ENCODE results near the gene CD40. TPM values are rescaled to one million over a fixed set of nuclear protein-coding genes. Genes with fewer than 3 reads are reported as not detected.

CD40 gene
- total RNA-seq, 6 donors from 2014 or later, result 15.7 to 32.5 (median 25.8) TPM

DNA sequence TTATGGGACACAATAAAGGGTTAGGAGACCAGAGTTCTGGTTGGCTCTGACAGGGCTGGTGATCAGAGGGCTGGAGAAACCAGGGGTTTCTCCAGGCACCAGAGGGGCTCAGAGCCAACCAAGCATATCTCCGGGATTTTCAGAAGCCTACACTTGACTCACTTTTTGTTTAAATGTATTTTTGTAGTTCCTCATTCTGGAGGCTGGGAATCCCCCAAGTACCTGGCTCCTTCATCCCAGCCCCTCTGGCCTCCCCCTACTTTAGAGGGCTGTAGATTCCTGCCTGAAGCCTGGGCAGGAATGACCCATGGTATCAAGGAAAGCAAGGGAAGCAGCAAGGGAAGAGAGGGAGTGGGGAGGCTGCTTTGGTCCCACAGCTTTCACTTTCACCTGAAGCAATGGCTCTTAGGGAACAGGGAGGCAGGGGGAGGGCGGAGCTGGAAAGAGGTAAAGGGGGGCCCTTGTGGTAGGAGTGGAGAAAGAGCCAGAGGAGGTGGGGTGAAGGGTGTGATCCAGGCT lies 973 bp downstream of the CD40 start:
- Histone ChIP-seq H3K27me3 (no peaks in the 10 kb centered on the region), H3K4me3 (peak overlapping the region in 3 of 4 donors; percentile 62 to 70 (median 69)), H3K27ac (peak overlapping the region; percentile 87 to 92 (median 89)), H3K9me3 (no peaks in the 10 kb centered on the region), H3K36me3 (peaks cover 0 to 24% (median 17%) of the 10 kb centered on the region in 4 donors), H3K4me1 (peaks cover 31 to 44% (median 38%) of the 10 kb centered on the region in 4 donors)
- TF ChIP-seq, protein P1, sequence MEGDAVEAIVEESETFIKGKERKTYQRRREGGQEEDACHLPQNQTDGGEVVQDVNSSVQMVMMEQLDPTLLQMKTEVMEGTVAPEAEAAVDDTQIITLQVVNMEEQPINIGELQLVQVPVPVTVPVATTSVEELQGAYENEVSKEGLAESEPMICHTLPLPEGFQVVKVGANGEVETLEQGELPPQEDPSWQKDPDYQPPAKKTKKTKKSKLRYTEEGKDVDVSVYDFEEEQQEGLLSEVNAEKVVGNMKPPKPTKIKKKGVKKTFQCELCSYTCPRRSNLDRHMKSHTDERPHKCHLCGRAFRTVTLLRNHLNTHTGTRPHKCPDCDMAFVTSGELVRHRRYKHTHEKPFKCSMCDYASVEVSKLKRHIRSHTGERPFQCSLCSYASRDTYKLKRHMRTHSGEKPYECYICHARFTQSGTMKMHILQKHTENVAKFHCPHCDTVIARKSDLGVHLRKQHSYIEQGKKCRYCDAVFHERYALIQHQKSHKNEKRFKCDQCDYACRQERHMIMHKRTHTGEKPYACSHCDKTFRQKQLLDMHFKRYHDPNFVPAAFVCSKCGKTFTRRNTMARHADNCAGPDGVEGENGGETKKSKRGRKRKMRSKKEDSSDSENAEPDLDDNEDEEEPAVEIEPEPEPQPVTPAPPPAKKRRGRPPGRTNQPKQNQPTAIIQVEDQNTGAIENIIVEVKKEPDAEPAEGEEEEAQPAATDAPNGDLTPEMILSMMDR (IDR thresholded peaks at IDR 0.05), result no peak
- TF ChIP-seq POLR2AphosphoS5 (IDR thresholded peaks at IDR 0.05), result no peak
- TF ChIP-seq POLR2A (IDR thresholded peaks at IDR 0.05), result no peak
- TF ChIP-seq EP300 (IDR thresholded peaks at IDR 0.05), result no peak
- DNase-seq (peak in 1 of 2 donors; percentile 32), ATAC-seq (ENCODE audit: low FRiP score in 2 of 2) (peak in 1 of 2 donors; percentile 3)
- 29 to 36% methylated on average over 2 of the region's 2 CpGs for WGBS, 2 donors

DNA sequence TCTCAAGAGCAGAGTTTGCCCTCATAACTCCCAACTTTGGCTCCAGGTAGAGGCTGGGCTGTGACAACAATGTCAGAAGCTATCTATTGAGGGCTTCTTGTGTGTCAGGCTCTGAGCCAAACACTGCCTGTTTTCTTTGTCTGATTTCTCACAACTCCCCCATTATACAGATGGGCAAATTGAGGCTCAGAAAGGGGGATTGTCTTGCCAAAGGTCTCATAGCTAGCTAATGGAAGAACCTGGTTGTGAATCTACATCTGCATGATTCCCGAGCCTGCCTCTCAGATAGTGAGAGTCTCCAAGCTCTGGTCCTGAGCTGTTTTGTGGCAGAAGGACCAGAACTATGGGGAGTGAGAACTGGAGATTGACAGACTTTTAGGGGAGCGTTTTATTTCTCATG lies 1.4 kb downstream of the CD40 start:
- Histone ChIP-seq H3K4me1 (peaks cover 31 to 44% (median 38%) of the 10 kb centered on the region in 4 donors), H3K4me3 (peak overlapping the region in 1 of 4 donors; percentile 70), H3K36me3 (peaks cover 0 to 28% (median 19%) of the 10 kb centered on the region in 4 donors), H3K27me3 (no peaks in the 10 kb centered on the region), H3K9me3 (no peaks in the 10 kb centered on the region), H3K27ac (peak overlapping the region; percentile 87 to 92 (median 89))
- 88 to 89% methylated on average over 2 of the region's 2 CpGs for WGBS, 2 donors
- ATAC-seq (ENCODE audit: low FRiP score in 2 of 2) (no peak), DNase-seq (no peak)
- TF ChIP-seq POLR2A (IDR thresholded peaks at IDR 0.05), result no peak
- TF ChIP-seq, protein P1 (IDR thresholded peaks at IDR 0.05), result no peak
- TF ChIP-seq EP300 (IDR thresholded peaks at IDR 0.05), result no peak
- no peak for TF ChIP-seq POLR2AphosphoS5 (IDR thresholded peaks at IDR 0.05)

DNA sequence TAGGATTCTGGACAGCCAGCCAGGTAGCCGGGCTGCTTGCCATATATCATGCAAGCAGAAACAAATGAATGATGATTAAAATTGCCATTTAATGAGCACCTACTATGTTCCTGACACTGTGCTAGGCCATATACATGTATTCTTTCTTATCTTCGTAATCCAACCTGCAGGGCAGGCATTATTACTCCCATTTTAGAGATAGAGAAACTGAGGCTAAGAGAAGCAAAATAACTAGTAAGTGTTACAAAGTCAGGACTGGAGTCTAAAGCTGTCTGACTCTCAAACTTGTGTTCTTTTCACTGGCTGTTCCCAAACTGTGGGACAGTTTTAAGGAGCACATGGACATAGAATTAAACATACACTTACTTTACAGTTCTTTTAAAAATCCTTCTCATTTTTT lies 2.0 kb downstream of the CD40 start:
- Histone ChIP-seq H3K4me3 (no peak overlapping the region), H3K4me1 (peaks cover 31 to 44% (median 38%) of the 10 kb centered on the region in 4 donors)
- WGBS, 2 donors, result 94 to 100% methylated on average over 2 of the region's 2 CpGs

DNA sequence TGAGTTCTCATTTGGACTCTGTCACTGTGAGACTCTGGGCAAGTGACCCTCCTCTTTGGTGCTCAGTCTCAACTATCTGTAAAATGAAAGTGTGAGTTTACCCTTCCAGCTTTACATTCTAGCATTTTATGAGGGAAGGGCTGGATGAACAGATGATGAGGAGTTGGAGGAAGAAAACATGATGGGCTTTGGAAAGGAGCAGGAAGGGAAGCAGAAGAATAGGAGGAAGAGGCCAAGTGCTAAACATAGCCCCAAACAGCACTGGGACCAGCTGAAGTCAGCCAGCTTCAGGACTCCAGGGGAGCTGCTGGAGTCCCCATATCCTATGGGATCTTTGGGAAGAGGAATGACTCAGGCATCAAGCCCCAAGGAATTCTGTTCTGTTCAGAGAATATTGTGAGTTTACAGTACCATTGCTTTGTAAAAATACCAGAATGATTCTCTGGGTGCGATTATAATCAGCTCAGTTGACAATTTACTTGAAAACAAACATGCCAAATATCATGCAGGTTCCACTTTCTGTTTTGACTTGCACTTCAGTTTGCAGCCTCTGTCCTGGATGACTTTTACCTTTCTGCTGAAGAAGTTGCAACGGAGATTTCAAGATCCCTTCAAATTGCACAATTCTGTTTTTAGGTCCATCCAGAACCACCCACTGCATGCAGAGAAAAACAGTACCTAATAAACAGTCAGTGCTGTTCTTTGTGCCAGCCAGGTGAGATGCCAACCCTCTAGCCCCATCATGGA lies 3.2 kb downstream of the CD40 start:
- H3K27ac ChIP-seq, result peak overlapping the region in 3 of 4 donors; percentile 1 to 50 (median 49)

More for the DNA sequence above, 2.0 kb downstream of the CD40 start:
- DNase-seq (no peak), ATAC-seq (ENCODE audit: low FRiP score in 2 of 2) (no peak)
- no peaks in the 10 kb centered on the region for H3K27me3 ChIP-seq
- peaks cover 0 to 32% (median 19%) of the 10 kb centered on the region in 4 donors for H3K36me3 ChIP-seq
- H3K9me3 ChIP-seq, result no peaks in the 10 kb centered on the region
- TF ChIP-seq, protein P1 (IDR thresholded peaks at IDR 0.05), result no peak
- no peak for TF ChIP-seq EP300 (IDR thresholded peaks at IDR 0.05)
- TF ChIP-seq POLR2AphosphoS5 (IDR thresholded peaks at IDR 0.05), result no peak
- TF ChIP-seq POLR2A (IDR thresholded peaks at IDR 0.05), result no peak
- H3K27ac ChIP-seq, result peak overlapping the region in 2 of 4 donors; percentile 50 to 92

More for the DNA sequence above, 3.2 kb downstream of the CD40 start:
- H3K9me3 ChIP-seq, result no peaks in the 10 kb centered on the region
- peaks cover 31 to 44% (median 38%) of the 10 kb centered on the region in 4 donors for H3K4me1 ChIP-seq
- TF ChIP-seq, protein P1 (IDR thresholded peaks at IDR 0.05), result no peak
- TF ChIP-seq POLR2A (IDR thresholded peaks at IDR 0.05), result no peak
- TF ChIP-seq POLR2AphosphoS5 (IDR thresholded peaks at IDR 0.05), result no peak
- TF ChIP-seq EP300 (IDR thresholded peaks at IDR 0.05), result no peak
- no peak for DNase-seq
- 31 to 48% methylated on average over 2 of the region's 2 CpGs for WGBS, 2 donors
- H3K27me3 ChIP-seq, result no peaks in the 10 kb centered on the region
- H3K4me3 ChIP-seq, result no peak overlapping the region
- no peak for ATAC-seq (ENCODE audit: low FRiP score in 2 of 2)
- H3K36me3 ChIP-seq, result peaks cover 3 to 44% (median 21%) of the 10 kb centered on the region in 4 donors

All from upper lobe of left lung (tissue), 6 donors.